Lower lobe of right lung (tissue), 2 donors: ENCODE measurements around the gene PRSS16. TPM values are rescaled to one million over a fixed set of nuclear protein-coding genes. Genes with fewer than 3 reads are reported as not detected.
"Not testable (repeated sequence)": the region's sequence is repeated elsewhere in the genome, so short reads cannot be mapped to it uniquely, and the experiment has no call there.

Source experiments
- ATAC-seq, 2 donors: fragments of 200-7000 bp; cut with Tn5 transposase; one replicate each; pipeline ENCODE4 v1.9.1; 2020 to 2022; ENCODE audit warnings: mild to moderate bottlenecking in 2 of 2, moderate library complexity in 2 of 2
- DNase-seq: peaks from one replicate; pipeline ENCODE4 v3.0.0-alpha.2; 2020
- H3K27ac ChIP-seq: fragments of 200-600 bp; one replicate; pipeline ENCODE4 v1.8.0; 2022
- H3K27me3 ChIP-seq: fragments of 200-600 bp; one replicate; pipeline ENCODE4 v1.8.0; 2022; ENCODE audit warnings: low read depth
- H3K36me3 ChIP-seq: fragments of 200-600 bp; one replicate; pipeline ENCODE4 v1.8.0; 2022; ENCODE audit warnings: mild to moderate bottlenecking
- H3K4me1 ChIP-seq: fragments of 200-600 bp; one replicate; pipeline ENCODE4 v1.8.0; 2022
- H3K4me3 ChIP-seq: fragments of 200-600 bp; one replicate; pipeline ENCODE4 v1.8.0; 2022; ENCODE audit warnings: mild to moderate bottlenecking
- H3K9me3 ChIP-seq: fragments of 200-600 bp; one replicate; pipeline ENCODE4 v1.8.0; 2022
- CTCF ChIP-seq: fragments of 200-600 bp; IDR thresholded peaks from one replicate; pipeline ENCODE4 v1.8.0; 2022; ENCODE audit warnings: antibody characterized with exemption, mild to moderate bottlenecking
- intact Hi-C: fragments of 100-400 bp; cut with DNase I; formaldehyde crosslinking; loops from one replicate; pipeline ENCODE4 v1.11.0; 2022
- total RNA-seq: library from RNA; stranded (reverse); fragmentation: NEBNext Ultra II Directional; extraction: Animal tissue kit (Norgen Biotek cat#: 25700); gene quantifications from one replicate; pipeline ENCODE4 v1.2.1, GENCODE V29; 2021
- donor health status: DM: no; HTN: yes; CAD: no; lungs with severe emphysema.

Gene PRSS16
- total RNA-seq, 1 donor from 2014 or later = 13.4 TPM

- no peak overlapping the region for H3K27ac ChIP-seq
- intact Hi-C loops = no loop called here
- TF ChIP-seq CTCF = no peak
- no peaks in the 10 kb centered on the region for H3K9me3 ChIP-seq
- H3K27me3 ChIP-seq = peaks cover 52% of the 10 kb centered on the region
- H3K4me1 ChIP-seq = no peaks in the 10 kb centered on the region
- no peak for ATAC-seq
- no peak for DNase-seq
- no peaks in the 10 kb centered on the region for H3K36me3 ChIP-seq
- H3K4me3 ChIP-seq = no peak overlapping the region
These were observed 12.9 kb downstream of the PRSS16 start for GRCh38 chr6:27260369-27260768.

- no peaks in the 10 kb centered on the region for H3K9me3 ChIP-seq
- intact Hi-C loops = no loop called here
- H3K4me3 ChIP-seq = no peak overlapping the region
- ATAC-seq = no peak
- H3K4me1 ChIP-seq = no peaks in the 10 kb centered on the region
- no peaks in the 10 kb centered on the region for H3K36me3 ChIP-seq
- DNase-seq = no peak
- H3K27me3 ChIP-seq = peaks cover 56% of the 10 kb centered on the region
- H3K27ac ChIP-seq = no peak overlapping the region
- no peak for TF ChIP-seq CTCF
These were observed 13.4 kb downstream of the PRSS16 start for GRCh38 chr6:27260836-27261375.

- Histone ChIP-seq H3K27ac (no peak overlapping the region), H3K4me3 (no peak overlapping the region), H3K36me3 (no peaks in the 10 kb centered on the region), H3K4me1 (no peaks in the 10 kb centered on the region), H3K9me3 (no peaks in the 10 kb centered on the region), H3K27me3 (peaks cover 79% of the 10 kb centered on the region)
- no peak for DNase-seq
- TF ChIP-seq CTCF = no peak
- intact Hi-C loops = no loop called here
- ATAC-seq = no peak
These were observed 16.4 kb downstream of the PRSS16 start for GRCh38 chr6:27263886-27264285.

GRCh38 chr6:27267003-27267402 lies 19.5 kb downstream of the PRSS16 start:
- H3K4me1 ChIP-seq, ATAC-seq, intact Hi-C loops, H3K9me3 ChIP-seq, H3K4me3 ChIP-seq, DNase-seq, H3K36me3 ChIP-seq, H3K27ac ChIP-seq: not testable (repeated sequence)
- peaks cover 66% of the 10 kb centered on the region for H3K27me3 ChIP-seq

GRCh38 chr6:27267857-27268434 lies 20.4 kb downstream of the PRSS16 start:
- H3K36me3 ChIP-seq = no peaks in the 10 kb centered on the region
- H3K4me3 ChIP-seq = no peak overlapping the region
- no peak overlapping the region for H3K27ac ChIP-seq
- no peaks in the 10 kb centered on the region for H3K9me3 ChIP-seq
- H3K4me1 ChIP-seq = no peaks in the 10 kb centered on the region
- peaks cover 65% of the 10 kb centered on the region for H3K27me3 ChIP-seq
- ATAC-seq = no peak
- intact Hi-C loops = no loop called here
- no peak for TF ChIP-seq CTCF
- no peak for DNase-seq

- H3K36me3 ChIP-seq = no peaks in the 10 kb centered on the region
- intact Hi-C loops = no loop called here
- H3K27ac ChIP-seq = no peak overlapping the region
- peaks cover 64% of the 10 kb centered on the region for H3K27me3 ChIP-seq
- TF ChIP-seq CTCF = no peak
- ATAC-seq (no peak), DNase-seq (no peak)
- H3K4me3 ChIP-seq = no peak overlapping the region
- H3K9me3 ChIP-seq = no peaks in the 10 kb centered on the region
- H3K4me1 ChIP-seq = no peaks in the 10 kb centered on the region
These were observed 21.3 kb downstream of the PRSS16 start for GRCh38 chr6:27268803-27269202.
